SK-N-SH treated with all-trans-retinoic acid at 6 μM for 48 hours (cell line): Measurements from ENCODE around the gene MS4A6E.

ENCODE experiments used
- ARNTL ChIP-seq: fragments of 450-650 bp; formaldehyde crosslinking; IDR thresholded peaks from 2 replicates; pipeline ENCODE4 v1.5.0; 2020; ENCODE audit warnings: low read depth, mild to moderate bottlenecking, moderate library complexity, borderline replicate concordance
- BACH2 ChIP-seq: fragments of 250-450 bp; sonication (Bioruptor Pico); IDR thresholded peaks from 2 replicates; pipeline ENCODE4 v1.9.0; 2021; ENCODE audit warnings: mild to moderate bottlenecking, borderline replicate concordance
- ISL1 ChIP-seq: fragments of 250-450 bp; sonication (Bioruptor Pico); IDR thresholded peaks from 2 replicates; pipeline ENCODE4 v2.1.2; 2022; ENCODE audit warnings: mild to moderate bottlenecking, moderate library complexity
- RARB ChIP-seq: fragments of 250-450 bp; sonication (Bioruptor Pico); IDR thresholded peaks from 2 replicates; pipeline ENCODE4 v1.8.0; 2021; ENCODE audit warnings: mild to moderate bottlenecking, moderate library complexity
- SNAI2 ChIP-seq: fragments of 250-450 bp; sonication (Bioruptor Pico); IDR thresholded peaks from 2 replicates; pipeline ENCODE4 v1.5.0; 2020; ENCODE audit warnings: mild to moderate bottlenecking, moderate library complexity
- TCF4 ChIP-seq: fragments of 250-450 bp; sonication (Bioruptor Pico); IDR thresholded peaks from 2 replicates; pipeline ENCODE4 v1.8.0; 2021; ENCODE audit warnings: mild to moderate bottlenecking, moderate library complexity, borderline replicate concordance
- ZFP3 ChIP-seq: fragments of 250-450 bp; sonication (Bioruptor Pico); IDR thresholded peaks from 2 replicates; pipeline ENCODE4 v1.5.0; 2020; ENCODE audit warnings: mild to moderate bottlenecking, moderate library complexity
- ZFP30 ChIP-seq: fragments of 450-650 bp; formaldehyde crosslinking; IDR thresholded peaks from 2 replicates; pipeline ENCODE4 v1.5.0; 2022; ENCODE audit warnings: mild to moderate bottlenecking, moderate library complexity
- ZNF565 ChIP-seq: fragments of 450-650 bp; formaldehyde crosslinking; conservative IDR thresholded peaks from 2 replicates; pipeline ENCODE4 v1.5.0; 2020; ENCODE audit warnings: low read depth, mild to moderate bottlenecking, moderate library complexity
- ZNF8 ChIP-seq: fragments of 450-650 bp; formaldehyde crosslinking; IDR thresholded peaks from 2 replicates; pipeline ENCODE4 v1.5.0; 2020; ENCODE audit warnings: mild to moderate bottlenecking, moderate library complexity
- TF ChIP-seq, protein P1 (sequence below): fragments of 250-450 bp; sonication (Bioruptor Pico); IDR thresholded peaks from 2 replicates; pipeline ENCODE4 v1.5.0; 2020; ENCODE audit warnings: mild to moderate bottlenecking, moderate library complexity
- TF ChIP-seq, protein P2 (sequence below): fragments of 250-450 bp; sonication (Bioruptor Pico); IDR thresholded peaks from 2 replicates; pipeline ENCODE4 v1.8.0; 2020; ENCODE audit warnings: mild to moderate bottlenecking, moderate library complexity, borderline replicate concordance
- TF ChIP-seq, protein P3 (sequence below): fragments of 250-450 bp; sonication (Bioruptor Pico); IDR thresholded peaks from 2 replicates; pipeline ENCODE4 v1.5.1; 2021; ENCODE audit warnings: mild to moderate bottlenecking, moderate library complexity

DNA sequence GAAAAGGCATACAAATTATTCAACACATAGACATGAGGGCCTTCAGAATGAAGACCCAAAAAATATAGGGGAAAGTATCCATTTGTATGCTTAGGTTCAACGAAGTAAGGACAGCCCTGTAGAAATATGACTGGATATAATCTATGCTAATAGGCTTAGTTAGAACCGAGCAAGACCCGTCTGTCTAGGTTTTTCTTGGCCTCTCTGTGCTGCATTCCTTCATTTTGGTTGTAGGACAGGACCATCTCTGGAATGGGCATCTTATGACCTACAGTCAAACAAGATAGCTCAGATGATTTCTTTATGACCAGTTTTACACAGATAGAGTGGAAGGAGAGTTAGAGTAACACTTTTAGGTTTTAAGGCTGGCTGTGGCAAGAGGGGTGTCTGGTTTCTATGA is 45.7 kb downstream of the MS4A6E start:
- TF ChIP-seq RARB (CRISPR knock-in tag) = no peak
- TF ChIP-seq ZNF8 (CRISPR knock-in tag) = no peak
- no peak for TF ChIP-seq ZFP30
- TF ChIP-seq, protein P1, sequence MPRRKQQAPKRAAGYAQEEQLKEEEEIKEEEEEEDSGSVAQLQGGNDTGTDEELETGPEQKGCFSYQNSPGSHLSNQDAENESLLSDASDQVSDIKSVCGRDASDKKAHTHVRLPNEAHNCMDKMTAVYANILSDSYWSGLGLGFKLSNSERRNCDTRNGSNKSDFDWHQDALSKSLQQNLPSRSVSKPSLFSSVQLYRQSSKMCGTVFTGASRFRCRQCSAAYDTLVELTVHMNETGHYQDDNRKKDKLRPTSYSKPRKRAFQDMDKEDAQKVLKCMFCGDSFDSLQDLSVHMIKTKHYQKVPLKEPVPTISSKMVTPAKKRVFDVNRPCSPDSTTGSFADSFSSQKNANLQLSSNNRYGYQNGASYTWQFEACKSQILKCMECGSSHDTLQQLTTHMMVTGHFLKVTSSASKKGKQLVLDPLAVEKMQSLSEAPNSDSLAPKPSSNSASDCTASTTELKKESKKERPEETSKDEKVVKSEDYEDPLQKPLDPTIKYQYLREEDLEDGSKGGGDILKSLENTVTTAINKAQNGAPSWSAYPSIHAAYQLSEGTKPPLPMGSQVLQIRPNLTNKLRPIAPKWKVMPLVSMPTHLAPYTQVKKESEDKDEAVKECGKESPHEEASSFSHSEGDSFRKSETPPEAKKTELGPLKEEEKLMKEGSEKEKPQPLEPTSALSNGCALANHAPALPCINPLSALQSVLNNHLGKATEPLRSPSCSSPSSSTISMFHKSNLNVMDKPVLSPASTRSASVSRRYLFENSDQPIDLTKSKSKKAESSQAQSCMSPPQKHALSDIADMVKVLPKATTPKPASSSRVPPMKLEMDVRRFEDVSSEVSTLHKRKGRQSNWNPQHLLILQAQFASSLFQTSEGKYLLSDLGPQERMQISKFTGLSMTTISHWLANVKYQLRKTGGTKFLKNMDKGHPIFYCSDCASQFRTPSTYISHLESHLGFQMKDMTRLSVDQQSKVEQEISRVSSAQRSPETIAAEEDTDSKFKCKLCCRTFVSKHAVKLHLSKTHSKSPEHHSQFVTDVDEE (CRISPR knock-in tag) = no peak
- TF ChIP-seq ISL1 = no peak
- TF ChIP-seq, protein P2, sequence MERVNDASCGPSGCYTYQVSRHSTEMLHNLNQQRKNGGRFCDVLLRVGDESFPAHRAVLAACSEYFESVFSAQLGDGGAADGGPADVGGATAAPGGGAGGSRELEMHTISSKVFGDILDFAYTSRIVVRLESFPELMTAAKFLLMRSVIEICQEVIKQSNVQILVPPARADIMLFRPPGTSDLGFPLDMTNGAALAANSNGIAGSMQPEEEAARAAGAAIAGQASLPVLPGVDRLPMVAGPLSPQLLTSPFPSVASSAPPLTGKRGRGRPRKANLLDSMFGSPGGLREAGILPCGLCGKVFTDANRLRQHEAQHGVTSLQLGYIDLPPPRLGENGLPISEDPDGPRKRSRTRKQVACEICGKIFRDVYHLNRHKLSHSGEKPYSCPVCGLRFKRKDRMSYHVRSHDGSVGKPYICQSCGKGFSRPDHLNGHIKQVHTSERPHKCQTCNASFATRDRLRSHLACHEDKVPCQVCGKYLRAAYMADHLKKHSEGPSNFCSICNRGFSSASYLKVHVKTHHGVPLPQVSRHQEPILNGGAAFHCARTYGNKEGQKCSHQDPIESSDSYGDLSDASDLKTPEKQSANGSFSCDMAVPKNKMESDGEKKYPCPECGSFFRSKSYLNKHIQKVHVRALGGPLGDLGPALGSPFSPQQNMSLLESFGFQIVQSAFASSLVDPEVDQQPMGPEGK = no peak
- TF ChIP-seq ZNF565 = no peak
- TF ChIP-seq TCF4 (CRISPR knock-in tag) = no peak
- TF ChIP-seq ARNTL = no peak
- no peak for TF ChIP-seq BACH2 (CRISPR knock-in tag)
- TF ChIP-seq ZFP3 (CRISPR knock-in tag) = no peak
- TF ChIP-seq, protein P3, sequence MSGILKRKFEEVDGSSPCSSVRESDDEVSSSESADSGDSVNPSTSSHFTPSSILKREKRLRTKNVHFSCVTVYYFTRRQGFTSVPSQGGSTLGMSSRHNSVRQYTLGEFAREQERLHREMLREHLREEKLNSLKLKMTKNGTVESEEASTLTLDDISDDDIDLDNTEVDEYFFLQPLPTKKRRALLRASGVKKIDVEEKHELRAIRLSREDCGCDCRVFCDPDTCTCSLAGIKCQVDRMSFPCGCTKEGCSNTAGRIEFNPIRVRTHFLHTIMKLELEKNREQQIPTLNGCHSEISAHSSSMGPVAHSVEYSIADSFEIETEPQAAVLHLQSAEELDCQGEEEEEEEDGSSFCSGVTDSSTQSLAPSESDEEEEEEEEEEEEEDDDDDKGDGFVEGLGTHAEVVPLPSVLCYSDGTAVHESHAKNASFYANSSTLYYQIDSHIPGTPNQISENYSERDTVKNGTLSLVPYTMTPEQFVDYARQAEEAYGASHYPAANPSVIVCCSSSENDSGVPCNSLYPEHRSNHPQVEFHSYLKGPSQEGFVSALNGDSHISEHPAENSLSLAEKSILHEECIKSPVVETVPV (CRISPR knock-in tag) = no peak
- TF ChIP-seq SNAI2 = no peak
